K562 (cell line): Measurements from ENCODE around the gene RAB5B. TPM values are rescaled to one million over a fixed set of nuclear protein-coding genes. Genes with fewer than 3 reads are reported as not detected.

Experiments
- ARID2 ChIP-seq: fragments of 450-650 bp; IDR thresholded peaks from 2 replicates; pipeline ENCODE4 v1.6.1; 2017; ENCODE audit warnings: antibody characterized with exemption, mild to moderate bottlenecking
- FIP1L1 ChIP-seq: fragments of 200-400 bp; formaldehyde crosslinking; IDR thresholded peaks from 2 replicates; pipeline ENCODE4 v1.6.1; 2018; ENCODE audit warnings: mild to moderate bottlenecking, low read depth, low read length; ENCODE audit not compliant: poor library complexity, severe bottlenecking
- FUS ChIP-seq: fragments of 200-400 bp; formaldehyde crosslinking; optimal IDR thresholded peaks from 2 replicates; pipeline ENCODE3; 2017; ENCODE audit warnings: low read depth, low read length
- HBP1 ChIP-seq: fragments of 450-650 bp; formaldehyde crosslinking; IDR thresholded peaks from 2 replicates; pipeline ENCODE4 v1.4.0; 2022; ENCODE audit warnings: missing genetic modification characterization
- HDAC3 ChIP-seq: fragments of 450-650 bp; IDR thresholded peaks from 2 replicates; pipeline ENCODE4 v1.6.1; 2018; ENCODE audit warnings: borderline replicate concordance, mild to moderate bottlenecking, moderate library complexity; ENCODE audit not compliant: partially characterized antibody
- ILF3 ChIP-seq: fragments of 450-650 bp; IDR thresholded peaks from 2 replicates; pipeline ENCODE4 v1.6.1; 2018; ENCODE audit warnings: antibody characterized with exemption, mild to moderate bottlenecking, moderate library complexity, borderline replicate concordance
- NR2F6 ChIP-seq: fragments of 450-650 bp; formaldehyde crosslinking; IDR thresholded peaks from 2 replicates; pipeline ENCODE4 v1.4.0; 2020; ENCODE audit warnings: mild to moderate bottlenecking
- RBFOX2 ChIP-seq: fragments of 200-400 bp; formaldehyde crosslinking; IDR thresholded peaks from 2 replicates; pipeline ENCODE4 v1.6.1; 2017; ENCODE audit warnings: low read depth, mild to moderate bottlenecking, low read length, moderate library complexity
- TAF7 ChIP-seq: fragments of 450-650 bp; IDR thresholded peaks from 2 replicates; pipeline ENCODE4 v1.6.1; 2016; ENCODE audit warnings: missing genetic modification characterization, missing compliant biosample characterization
- TBP ChIP-seq: optimal IDR thresholded peaks from 2 replicates; pipeline ENCODE3; 2011; ENCODE audit warnings: low read depth, low read length, improper control_type of control experiment
- TEAD1 ChIP-seq, 2 experiments: fragments of 450-650 bp in 1 of 2; sonication (generic) in 1 of 2; formaldehyde crosslinking; IDR thresholded peaks; 2 replicates each; pipeline versions ENCODE4 v1.4.0 to v1.8.0; 2020 to 2022; ENCODE audit warnings: mild to moderate bottlenecking in 2 of 2, missing genetic modification reagents in 1 of 2
- TOE1 ChIP-seq, 2 experiments: fragments of 450-650 bp in 1 of 2; sonication (generic) in 1 of 2; formaldehyde crosslinking in 1 of 2; IDR thresholded peaks; 2 replicates each; pipeline versions ENCODE4 v1.7.1 to v1.8.0; 2016 to 2022; ENCODE audit warnings: borderline replicate concordance in 2 of 2, mild to moderate bottlenecking in 2 of 2, antibody characterized with exemption in 1 of 2, inconsistent platforms in 1 of 2, low read depth in 1 of 2, missing genetic modification reagents in 1 of 2, moderate library complexity in 1 of 2
- XRCC3 ChIP-seq: fragments of 450-650 bp; IDR thresholded peaks from 2 replicates; pipeline ENCODE4 v1.6.1; 2017; ENCODE audit warnings: mild to moderate bottlenecking, moderate library complexity
- ZNF407 ChIP-seq: fragments of 450-650 bp; IDR thresholded peaks from 2 replicates; pipeline ENCODE4 v1.6.1; 2016; ENCODE audit warnings: low read depth
- polyA plus RNA-seq, 8 experiments: library from polyadenylated mRNA; depleted of rRNA in 4 of 8; stranded (reverse) in 5 of 8; unstranded in 3 of 8; fragments of >200 nt; fragmentation: Nextera tagmentation in 2 of 8; fragmentation: Illumina TruSeq in 1 of 8; extraction: Ambion mirVana in 2 of 8; extraction: Trizol in 1 of 8; gene quantifications; 2 replicates each; pipeline versions ENCODE4 v1.2.1 to v1.2.3, GENCODE V29; 2011 to 2014; ENCODE audit warnings: inconsistent platforms in 1 of 8, missing spikeins in 1 of 8
- total RNA-seq, 7 experiments: library from RNA; depleted of rRNA in 6 of 7; stranded (reverse); fragments of >200 nt in 6 of 7; fragmentation: Illumina TruSeq in 2 of 7; extraction: Trizol in 2 of 7; gene quantifications; 2 replicates each; pipeline versions ENCODE4 v1.2.1 to v1.2.3, GENCODE V29; 2011 to 2021; ENCODE audit warnings: low replicate concordance in 1 of 7
- TF ChIP-seq, protein P1 (sequence below): fragments of 450-650 bp; IDR thresholded peaks from 2 replicates; pipeline ENCODE4 v1.6.1; 2016; ENCODE audit warnings: borderline replicate concordance

Gene RAB5B
- total and polyA plus RNA-seq, 9 of the 15 experiments (the other 6 are each of a cell fraction or from before 2014, with no cell fraction given), result 6.8 to 73.8 (median 25.2) TPM

- TF ChIP-seq TBP (no peak), ARID2 (peak; percentile 100), TEAD1 (CRISPR knock-in tag; IDR thresholded peaks at IDR 0.05) (no peak), HDAC3 (no peak), TAF7 (tag) (no peak), RBFOX2 (no peak), ZNF407 (no peak; the same call in 1 of the 2 replicates), NR2F6 (CRISPR knock-in tag) (no peak), TOE1 (IDR thresholded peaks at IDR 0.05; ENCODE audit: borderline replicate concordance) (peak; percentile 79), TOE1 (CRISPR knock-in tag; IDR thresholded peaks at IDR 0.05; ENCODE audit: borderline replicate concordance, low read depth) (no peak), XRCC3 (no peak), HBP1 (peak; percentile 96), FUS (no peak), ILF3 (no peak), FIP1L1 (no peak)
- TF ChIP-seq, protein P1, sequence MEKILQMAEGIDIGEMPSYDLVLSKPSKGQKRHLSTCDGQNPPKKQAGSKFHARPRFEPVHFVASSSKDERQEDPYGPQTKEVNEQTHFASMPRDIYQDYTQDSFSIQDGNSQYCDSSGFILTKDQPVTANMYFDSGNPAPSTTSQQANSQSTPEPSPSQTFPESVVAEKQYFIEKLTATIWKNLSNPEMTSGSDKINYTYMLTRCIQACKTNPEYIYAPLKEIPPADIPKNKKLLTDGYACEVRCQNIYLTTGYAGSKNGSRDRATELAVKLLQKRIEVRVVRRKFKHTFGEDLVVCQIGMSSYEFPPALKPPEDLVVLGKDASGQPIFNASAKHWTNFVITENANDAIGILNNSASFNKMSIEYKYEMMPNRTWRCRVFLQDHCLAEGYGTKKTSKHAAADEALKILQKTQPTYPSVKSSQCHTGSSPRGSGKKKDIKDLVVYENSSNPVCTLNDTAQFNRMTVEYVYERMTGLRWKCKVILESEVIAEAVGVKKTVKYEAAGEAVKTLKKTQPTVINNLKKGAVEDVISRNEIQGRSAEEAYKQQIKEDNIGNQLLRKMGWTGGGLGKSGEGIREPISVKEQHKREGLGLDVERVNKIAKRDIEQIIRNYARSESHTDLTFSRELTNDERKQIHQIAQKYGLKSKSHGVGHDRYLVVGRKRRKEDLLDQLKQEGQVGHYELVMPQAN, result peak; percentile 93
Measured at GRCh38 chr12:55972911-55973598, 823 bp upstream of the RAB5B start (continued).
